ENCODE data around the gene PAK5. TPM values are rescaled to one million over a fixed set of nuclear protein-coding genes. Genes with fewer than 3 reads are reported as not detected.

PAK5 gene
- total and polyA plus RNA-seq, 2 experiments from 2014 or later, result 0.57 to 1.1 TPM

- Mint-ChIP-seq H3K36me3 (ENCODE audit: low read depth) (0 out of 3 replicates have a peak, but pooled peaks cover 2% of the 10 kb centered on the region), H3K9me3 (no peaks in the 10 kb centered on the region; the same call in 2 of the 3 replicates), H3K27ac (peak overlapping the region; percentile 87), H3K4me3 (peak overlapping the region; percentile 38; the same call in 2 of the 3 replicates), H3K4me1 (peaks cover 66% of the 10 kb centered on the region), H3K27me3 (ENCODE audit: insufficient read depth, low read depth, poor library complexity) (peaks cover 20% of the 10 kb centered on the region)
- no peaks in the 10 kb centered on the region for H4K20me1 ChIP-seq (replicated peaks; ENCODE audit: insufficient read depth)
- peak; percentile 27 for DNase-seq (ENCODE audit: low spot score)
- H3K4me3 ChIP-seq, result peak overlapping the region; percentile 37
- H3K4me1 ChIP-seq (ENCODE audit: insufficient read depth), result peaks cover 54% of the 10 kb centered on the region
- no peaks in the 10 kb centered on the region for H3K9me2 ChIP-seq (ENCODE audit: insufficient read depth)
- TF ChIP-seq JUNB (IDR thresholded peaks at IDR 0.05; ENCODE audit: unreplicated experiment), result no peak
- TF ChIP-seq STAT1 (IDR thresholded peaks at IDR 0.05; ENCODE audit: unreplicated experiment), result no peak
- TF ChIP-seq ZNF331 (CRISPR knock-in tag; IDR thresholded peaks at IDR 0.05; ENCODE audit: low read depth), result no peak
- TF ChIP-seq ZNF462 (CRISPR knock-in tag; IDR thresholded peaks at IDR 0.05), result no peak
- TF ChIP-seq POLR2AphosphoS5 (IDR thresholded peaks at IDR 0.05; ENCODE audit: low read depth), result no peak
- TF ChIP-seq REST (IDR thresholded peaks at IDR 0.05; ENCODE audit: unreplicated experiment), result no peak
- no peak for TF ChIP-seq NANOG (IDR thresholded peaks at IDR 0.05; ENCODE audit: borderline replicate concordance)
- no peak for TF ChIP-seq EZH2 (IDR thresholded peaks at IDR 0.05; ENCODE audit: low read depth, unreplicated experiment)
- no peak overlapping the region for H2AFZ ChIP-seq
- no peaks in the 10 kb centered on the region for H3F3A ChIP-seq (replicated peaks; ENCODE audit: low read depth)
- peaks cover 57% of the 10 kb centered on the region for H3K27me3 ChIP-seq (ENCODE audit: insufficient read depth)
- peak overlapping the region; percentile 4; the same call in 1 of the 2 replicates for H3K27ac ChIP-seq (ENCODE audit: low read depth)
- no peaks in the 10 kb centered on the region for H3K79me2 ChIP-seq (replicated peaks; ENCODE audit: insufficient read depth)
- H3K4me2 ChIP-seq, result peak overlapping the region; percentile 72
- H3K36me3 ChIP-seq (ENCODE audit: insufficient read depth), result no peaks in the 10 kb centered on the region
- peak; percentile 17 for ATAC-seq
Observed at GRCh38 chr20:9573335-9574151, 265.3 kb downstream of the PAK5 start.
